NCI-H128 (cell line): Measurements from ENCODE around the gene HEXA.
"Not testable (repeated sequence)": the region's sequence is repeated elsewhere in the genome, so short reads cannot be mapped to it uniquely, and the experiment has no call there.

Experiments used
- DNase-seq: peaks from one replicate; lab custom pipeline; 2025; ENCODE audit not compliant: unreplicated experiment; lab: John Stamatoyannopoulos, UW

HEXA gene

DNA sequence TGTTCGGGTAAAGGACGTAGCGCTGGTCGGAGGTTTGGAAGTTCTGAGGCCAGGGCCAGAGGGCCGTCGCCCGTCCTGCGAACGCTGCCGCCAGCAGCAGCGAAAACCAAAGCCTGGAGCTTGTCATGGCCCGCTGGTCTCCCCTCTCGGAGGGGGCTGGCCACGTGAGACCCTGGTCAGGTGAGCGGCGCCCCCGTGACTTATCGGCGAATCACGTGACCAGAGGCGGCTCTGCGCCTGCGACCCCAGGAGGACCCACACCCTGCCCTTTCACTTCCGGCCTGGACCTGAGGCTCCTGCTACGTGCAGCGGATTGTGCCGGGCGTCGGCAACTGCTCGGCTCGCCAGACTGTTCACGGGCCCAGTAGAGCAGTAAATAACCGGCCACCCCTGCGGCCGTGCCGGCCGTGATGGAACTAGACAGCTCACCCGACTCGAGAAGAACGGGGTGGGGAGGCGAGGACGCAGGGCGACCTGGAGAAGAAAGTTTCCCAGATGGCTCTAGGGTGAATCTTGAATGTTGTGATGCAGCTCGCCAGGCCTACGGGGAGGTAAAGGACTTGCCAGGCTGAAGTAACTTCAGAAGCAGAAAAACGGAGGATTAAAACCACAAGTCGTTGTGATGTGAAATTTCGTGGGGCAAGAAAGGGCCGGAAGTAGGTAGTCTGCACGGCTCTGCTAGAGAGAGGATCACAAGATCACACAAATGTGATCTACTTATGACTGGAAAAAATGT is at the start of gene HEXA:
HEXA (minus strand) TSS at position 169 of the 736 bp plus-strand sequence; CDS start at position 127, 42 bp downstream.
- DNase-seq: peak; percentile 71

DNA sequence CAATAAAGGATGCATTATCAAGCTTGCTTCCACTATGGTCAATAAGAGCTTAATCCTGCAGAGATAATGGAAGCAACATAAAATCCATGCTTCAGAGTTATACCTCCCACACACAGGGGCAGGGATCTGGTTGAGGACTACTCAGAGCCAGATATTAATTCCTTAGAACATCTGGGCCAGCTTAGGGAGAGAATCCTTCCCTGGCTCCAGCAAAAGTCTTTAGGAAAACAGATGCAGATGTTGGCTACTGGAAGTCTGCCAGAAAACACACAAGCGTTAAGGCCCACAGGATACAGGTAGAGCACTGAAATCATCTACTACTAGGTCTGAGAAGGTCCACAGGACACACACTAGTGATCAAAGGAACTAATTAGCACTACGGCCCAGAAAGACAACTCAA is 47.4 kb upstream of the HEXA start:
- no peak for DNase-seq

- no peak for DNase-seq
Observed at GRCh38 chr15:72421484-72421883, 45.7 kb upstream of the HEXA start.

- DNase-seq: no peak
Observed at GRCh38 chr15:72420576-72420975, 44.8 kb upstream of the HEXA start.

GRCh38 chr15:72419768-72420167 is 44.0 kb upstream of the HEXA start:
- DNase-seq: not testable (repeated sequence)

- DNase-seq: no peak
Observed at GRCh38 chr15:72415304-72415703, 39.5 kb upstream of the HEXA start.

DNA sequence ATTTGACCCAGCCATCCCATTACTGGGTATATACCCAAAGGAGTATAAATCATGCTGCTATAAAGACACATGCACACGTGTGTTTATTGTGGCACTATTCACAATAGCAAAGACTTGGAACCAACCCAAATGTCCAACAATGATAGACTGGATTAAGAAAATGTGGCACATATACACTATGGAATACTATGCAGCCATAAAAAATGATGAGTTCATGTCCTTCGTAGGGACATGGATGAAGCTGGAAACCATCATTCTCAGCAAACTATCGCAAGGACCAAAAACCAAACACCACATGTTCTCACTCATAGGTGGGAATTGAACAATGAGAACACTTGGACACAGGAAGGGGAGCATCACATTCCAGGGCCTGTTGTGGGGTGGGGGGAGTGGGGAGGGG is 37.5 kb upstream of the HEXA start:
- not testable (repeated sequence) for DNase-seq

DNA sequence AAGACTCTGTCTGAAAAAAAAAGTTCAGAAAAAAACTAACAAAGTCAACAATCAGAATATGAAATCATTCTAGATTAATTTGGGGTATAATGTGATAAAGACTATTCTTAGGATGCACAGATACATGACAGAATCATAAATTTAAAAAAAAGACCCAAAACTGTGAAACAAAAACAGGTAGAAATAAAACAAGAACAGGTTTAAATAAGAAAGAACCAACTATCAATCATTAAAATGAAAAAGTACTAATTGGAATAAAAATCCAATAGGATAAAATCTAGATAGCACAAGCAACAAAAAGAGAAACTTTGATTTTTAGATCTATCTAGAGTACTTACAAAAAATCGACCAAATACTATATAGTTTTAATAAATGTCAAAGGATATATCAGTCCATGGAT is 35.7 kb upstream of the HEXA start:
- DNase-seq: no peak

- DNase-seq: no peak
Observed at GRCh38 chr15:72411111-72411510, 35.3 kb upstream of the HEXA start.

DNA sequence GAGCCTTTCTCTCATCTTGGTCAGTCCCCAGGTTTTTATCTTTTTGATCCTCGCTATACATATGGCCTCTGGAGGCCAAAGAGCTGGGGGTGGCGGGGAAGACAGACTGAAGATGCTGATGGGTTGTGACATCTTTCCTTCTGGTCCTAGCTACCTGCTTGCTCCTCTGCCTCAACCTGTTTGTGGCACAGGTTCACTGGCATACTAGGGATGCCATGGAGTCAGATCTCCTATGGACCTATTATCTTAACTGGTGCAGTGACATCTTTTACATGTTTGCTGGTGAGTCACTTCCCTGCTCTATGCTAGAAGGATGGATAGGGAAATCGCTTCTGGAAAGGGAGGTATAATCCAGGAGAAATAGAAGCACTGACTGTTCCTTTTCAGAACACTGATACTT is 31.1 kb upstream of the HEXA start:
- DNase-seq: no peak

- no peak for DNase-seq
Observed at GRCh38 chr15:72404841-72405240, 29.0 kb upstream of the HEXA start.

GRCh38 chr15:72404356-72404755 is 28.5 kb upstream of the HEXA start:
- DNase-seq: no peak

- no peak for DNase-seq
Observed at GRCh38 chr15:72402726-72403125, 26.9 kb upstream of the HEXA start.

- DNase-seq: no peak
Observed at GRCh38 chr15:72398648-72399047, 22.8 kb upstream of the HEXA start.

GRCh38 chr15:72397796-72398588 is 22.2 kb upstream of the HEXA start, which contains the start of gene TMEM202:
Gene TMEM202, plus strand, starts transcription at chr15:72398305. Its CDS starts 22 bp downstream, at chr15:72398327.
- no peak for DNase-seq

GRCh38 chr15:72396331-72396730 is 20.5 kb upstream of the HEXA start:
- DNase-seq: not testable (repeated sequence)

- DNase-seq: no peak
Observed at GRCh38 chr15:72389231-72389630, 13.4 kb upstream of the HEXA start.

DNA sequence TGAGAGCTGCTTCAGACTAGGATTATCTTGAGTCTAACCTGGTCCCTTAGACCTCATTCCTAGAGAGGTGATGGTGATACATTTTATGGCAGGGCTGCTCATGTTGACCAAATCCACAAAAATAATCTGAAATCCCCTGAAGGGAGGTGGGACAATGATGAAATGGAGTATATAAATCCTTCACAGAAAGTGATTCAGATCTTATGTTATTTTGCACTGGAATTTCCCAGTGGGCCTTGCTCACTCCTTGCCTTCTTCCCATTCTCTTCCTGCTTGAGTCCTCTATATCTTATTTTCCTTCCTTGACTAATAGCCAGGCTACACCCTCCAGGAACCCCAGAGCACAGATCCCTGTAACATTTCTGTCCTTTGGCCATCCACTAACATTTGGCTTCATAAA is 11.9 kb upstream of the HEXA start:
- no peak for DNase-seq

DNA sequence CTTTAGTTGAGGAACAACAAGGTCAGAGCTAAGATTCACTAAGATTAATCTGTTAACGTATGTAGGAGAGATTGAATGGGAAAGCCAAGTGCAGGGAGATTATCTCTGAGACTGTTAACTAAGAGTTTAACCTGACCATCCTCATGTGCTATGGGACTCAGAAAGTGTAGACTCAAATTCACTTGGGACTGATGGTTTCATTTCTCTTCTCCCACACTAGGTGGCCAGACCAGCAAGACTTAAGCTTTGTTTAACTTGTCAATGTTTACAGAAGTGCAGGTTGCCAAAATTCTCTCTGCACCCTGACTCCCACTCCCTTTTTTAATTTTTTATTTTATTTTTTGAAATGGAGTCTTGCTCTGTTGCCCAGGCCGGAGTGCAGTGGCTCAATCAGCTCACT is 6.3 kb upstream of the HEXA start:
- no peak for DNase-seq

DNA sequence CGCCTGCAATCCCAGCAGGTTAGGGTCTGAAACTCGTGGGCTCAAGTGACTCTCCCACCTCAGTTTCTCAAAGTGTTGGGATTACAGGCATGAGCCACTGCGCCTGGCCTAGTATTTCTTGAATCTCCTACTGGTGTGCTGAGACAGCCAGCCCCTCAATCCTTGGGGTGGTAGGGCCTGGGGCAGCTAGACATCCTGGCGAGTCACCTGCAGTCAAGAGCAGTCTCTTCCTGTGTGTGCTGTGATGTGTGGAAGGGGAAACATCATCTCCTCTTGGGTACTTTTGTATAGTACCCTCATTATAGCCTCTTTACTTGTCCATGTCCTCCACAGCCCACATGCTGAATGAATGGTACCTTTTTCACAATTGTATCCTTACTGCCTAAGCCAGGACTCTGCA is 4.9 kb upstream of the HEXA start:
- no peak for DNase-seq

GRCh38 chr15:72379856-72380430 is 4.1 kb upstream of the HEXA start:
- DNase-seq: no peak

DNA sequence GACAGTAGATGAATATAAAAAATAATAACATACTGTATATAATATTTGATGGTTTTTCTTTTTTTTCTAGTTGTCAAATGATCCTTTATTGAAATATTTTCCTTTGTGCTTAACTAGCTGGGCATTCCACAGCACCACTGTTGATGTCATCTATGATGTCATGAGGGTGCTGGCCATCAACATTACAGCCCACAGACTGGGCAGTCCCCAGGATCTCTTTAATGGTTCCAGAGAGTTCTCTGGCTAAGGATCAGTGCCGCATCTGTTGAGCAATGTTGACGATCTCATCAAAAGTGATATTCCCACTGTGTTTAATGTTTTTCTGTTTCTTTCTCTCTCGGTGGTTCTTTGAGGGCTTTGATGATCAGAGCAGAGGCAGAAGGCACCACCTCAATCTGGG is 3.3 kb upstream of the HEXA start:
- DNase-seq: not testable (repeated sequence)
